ENCODE data around the gene EIF3M.
A peak's percentile ranks its signal among the peaks of the same experiment; 100 is the strongest.
"Not testable (repeated sequence)": the region's sequence is repeated elsewhere in the genome, so short reads cannot be mapped to it uniquely, and the experiment has no call there.

The EIF3M gene

DNA sequence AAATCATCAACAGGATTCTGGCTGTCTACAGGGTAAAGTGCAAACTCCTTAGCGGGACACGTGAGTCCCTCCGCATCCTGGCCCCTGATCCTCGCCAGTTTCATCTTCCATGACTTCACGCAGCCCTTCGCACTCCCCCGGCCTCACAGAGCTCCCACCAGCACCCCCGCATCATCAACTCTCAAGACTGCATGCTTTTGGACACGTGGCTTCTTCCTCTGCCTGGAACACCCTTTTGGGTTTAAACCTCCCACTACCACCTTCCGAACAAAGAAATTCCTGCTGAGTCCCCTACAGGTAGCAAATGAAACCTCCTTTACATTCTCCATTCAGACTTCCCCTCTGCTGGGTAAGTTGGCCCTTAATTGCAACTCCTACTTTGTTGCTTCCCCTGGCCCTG, 12.6 kb upstream of the EIF3M start:
- H3K36me3 ChIP-seq (ENCODE audit: control insufficient read depth, insufficient read depth, low read length) = no peaks in the 10 kb centered on the region
- no peak overlapping the region for H3K4me3 ChIP-seq (ENCODE audit: low read length)
- no peaks in the 10 kb centered on the region for H3K4me1 ChIP-seq (ENCODE audit: control insufficient read depth, insufficient read depth, low read length)
- H3K27me3 ChIP-seq (ENCODE audit: control insufficient read depth, insufficient read depth, low read length) = peaks cover 4% of the 10 kb centered on the region
- H3K9ac ChIP-seq (ENCODE audit: low read length) = no peak overlapping the region
- H3K9me3 ChIP-seq (ENCODE audit: control insufficient read depth, low read length) = no peaks in the 10 kb centered on the region

DNA sequence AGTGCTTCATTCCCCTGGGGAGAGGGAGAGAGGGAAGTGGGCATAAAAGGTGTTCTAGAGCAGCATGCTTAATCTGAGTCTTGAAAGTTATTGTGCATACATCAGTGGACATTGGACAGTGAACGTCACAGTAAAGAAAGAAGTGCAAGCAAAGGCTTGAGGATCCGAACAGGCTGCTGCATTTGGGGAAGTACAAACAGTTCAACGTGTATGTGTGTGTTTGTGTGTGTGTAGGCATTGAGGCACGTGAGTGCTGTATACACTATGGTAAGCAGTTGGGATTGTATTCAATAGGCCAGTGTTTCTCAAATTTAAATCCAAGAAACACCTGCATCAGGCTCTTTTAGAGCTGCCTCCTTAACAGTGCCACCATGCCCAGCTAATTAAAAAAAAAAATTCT, 10.4 kb upstream of the EIF3M start:
- H3K27me3 ChIP-seq (ENCODE audit: control insufficient read depth, insufficient read depth, low read length) = peaks cover 12% of the 10 kb centered on the region
- H3K9me3 ChIP-seq (ENCODE audit: control insufficient read depth, low read length) = no peaks in the 10 kb centered on the region
- no peaks in the 10 kb centered on the region for H3K4me1 ChIP-seq (ENCODE audit: control insufficient read depth, insufficient read depth, low read length)
- no peaks in the 10 kb centered on the region for H3K36me3 ChIP-seq (ENCODE audit: control insufficient read depth, insufficient read depth, low read length)
- H3K4me3 ChIP-seq (ENCODE audit: low read length) = no peak overlapping the region
- H3K9ac ChIP-seq (ENCODE audit: low read length) = no peak overlapping the region

DNA sequence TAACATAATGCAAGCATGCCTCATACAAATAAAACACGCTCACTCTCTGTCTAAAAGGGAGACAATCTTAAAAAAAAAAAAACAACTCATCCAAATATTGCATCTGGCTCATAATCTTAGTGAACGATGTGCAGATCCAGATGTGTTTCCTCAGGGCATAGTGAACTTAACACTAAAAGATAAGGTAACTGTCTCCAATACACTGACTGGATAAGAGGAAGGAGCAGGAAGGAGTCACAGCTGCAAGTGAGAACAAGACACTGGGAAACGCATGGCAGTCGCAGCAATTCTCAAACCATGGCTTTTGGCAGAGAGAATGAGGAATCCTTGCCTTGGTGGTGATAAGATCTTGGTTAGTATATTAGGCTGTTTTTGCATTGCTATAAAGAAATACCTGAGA, 9.2 kb upstream of the EIF3M start:
- H3K9ac ChIP-seq (ENCODE audit: low read length) = no peak overlapping the region
- H3K4me3 ChIP-seq (ENCODE audit: low read length) = no peak overlapping the region
- no peaks in the 10 kb centered on the region for H3K4me1 ChIP-seq (ENCODE audit: control insufficient read depth, insufficient read depth, low read length)
- no peaks in the 10 kb centered on the region for H3K36me3 ChIP-seq (ENCODE audit: control insufficient read depth, insufficient read depth, low read length)
- H3K27me3 ChIP-seq (ENCODE audit: control insufficient read depth, insufficient read depth, low read length) = peaks cover 12% of the 10 kb centered on the region
- H3K9me3 ChIP-seq (ENCODE audit: control insufficient read depth, low read length) = no peaks in the 10 kb centered on the region

DNA sequence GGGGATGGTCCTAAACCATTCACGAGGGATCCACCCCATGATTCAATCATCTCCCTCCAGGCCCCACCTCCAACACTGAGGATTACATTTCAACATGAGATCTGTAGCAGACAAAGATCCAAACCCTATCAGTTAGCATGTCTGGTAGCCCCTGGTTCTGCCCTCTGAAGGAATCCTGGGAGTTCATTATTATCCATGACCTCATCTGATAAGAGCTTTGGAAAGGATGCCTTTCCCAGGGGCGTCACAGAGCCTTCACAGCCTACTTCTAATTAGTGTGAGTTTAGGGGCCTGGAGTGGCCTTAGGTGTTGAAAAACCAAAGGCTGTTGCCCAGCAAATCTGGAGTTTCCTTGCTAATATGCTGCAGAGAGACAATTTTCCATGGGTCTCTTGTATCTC, 8.6 kb upstream of the EIF3M start:
- Histone ChIP-seq H3K9me3 (ENCODE audit: control insufficient read depth, low read length) (no peaks in the 10 kb centered on the region), H3K9ac (ENCODE audit: low read length) (no peak overlapping the region), H3K36me3 (ENCODE audit: control insufficient read depth, insufficient read depth, low read length) (no peaks in the 10 kb centered on the region), H3K4me3 (ENCODE audit: low read length) (no peak overlapping the region), H3K4me1 (ENCODE audit: control insufficient read depth, insufficient read depth, low read length) (no peaks in the 10 kb centered on the region), H3K27me3 (ENCODE audit: control insufficient read depth, insufficient read depth, low read length) (peaks cover 12% of the 10 kb centered on the region)

DNA sequence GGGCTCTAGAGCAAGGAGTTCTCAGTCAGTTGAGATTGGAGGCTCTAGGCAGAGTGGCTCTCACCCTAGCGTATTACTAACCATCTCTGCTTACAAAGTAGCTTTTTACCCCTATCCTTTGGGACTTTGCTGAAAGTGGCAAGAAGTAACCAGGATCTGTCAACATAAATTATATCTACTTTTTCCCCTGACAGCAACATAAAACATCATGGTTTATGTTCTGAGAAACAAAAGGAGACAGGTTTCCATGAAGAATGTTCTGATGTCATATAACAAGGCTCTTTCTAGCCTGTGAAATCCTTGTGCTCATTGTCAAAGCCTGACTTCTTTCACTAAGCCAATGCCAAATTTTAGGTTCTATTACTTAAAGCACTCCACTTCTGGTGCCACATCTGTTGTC, 7.2 kb upstream of the EIF3M start:
- H3K9ac ChIP-seq (ENCODE audit: low read length) = no peak overlapping the region
- no peaks in the 10 kb centered on the region for H3K4me1 ChIP-seq (ENCODE audit: control insufficient read depth, insufficient read depth, low read length)
- H3K36me3 ChIP-seq (ENCODE audit: control insufficient read depth, insufficient read depth, low read length) = no peaks in the 10 kb centered on the region
- peaks cover 7% of the 10 kb centered on the region for H3K27me3 ChIP-seq (ENCODE audit: control insufficient read depth, insufficient read depth, low read length)
- no peak overlapping the region for H3K4me3 ChIP-seq (ENCODE audit: low read length)
- no peaks in the 10 kb centered on the region for H3K9me3 ChIP-seq (ENCODE audit: control insufficient read depth, low read length)

DNA sequence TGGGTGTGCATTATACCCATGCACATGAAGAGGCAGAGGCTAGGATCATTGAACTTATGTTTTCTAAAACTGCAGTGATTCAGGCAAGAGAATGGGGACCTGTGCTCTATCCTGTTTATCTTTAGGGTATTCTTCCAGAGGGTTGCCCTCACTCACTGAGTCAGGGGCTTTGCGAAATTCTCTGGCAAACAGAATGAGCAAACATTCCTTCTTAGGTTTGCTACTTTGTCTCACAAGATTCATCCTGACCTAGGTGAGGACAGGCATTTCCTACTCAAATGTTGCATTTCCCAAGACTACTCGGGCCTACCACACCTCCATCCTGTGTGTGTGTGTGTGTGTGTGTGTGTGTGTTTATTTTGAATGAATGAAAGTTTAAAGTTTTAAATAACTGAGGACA, 2.7 kb upstream of the EIF3M start:
- Histone ChIP-seq H3K4me3 (ENCODE audit: low read length) (no peak overlapping the region), H3K36me3 (ENCODE audit: control insufficient read depth, insufficient read depth, low read length) (no peaks in the 10 kb centered on the region), H3K27me3 (ENCODE audit: control insufficient read depth, insufficient read depth, low read length) (peaks cover 7% of the 10 kb centered on the region), H3K9me3 (ENCODE audit: control insufficient read depth, low read length) (no peaks in the 10 kb centered on the region), H3K4me1 (ENCODE audit: control insufficient read depth, insufficient read depth, low read length) (no peaks in the 10 kb centered on the region), H3K9ac (ENCODE audit: low read length) (no peak overlapping the region)

DNA sequence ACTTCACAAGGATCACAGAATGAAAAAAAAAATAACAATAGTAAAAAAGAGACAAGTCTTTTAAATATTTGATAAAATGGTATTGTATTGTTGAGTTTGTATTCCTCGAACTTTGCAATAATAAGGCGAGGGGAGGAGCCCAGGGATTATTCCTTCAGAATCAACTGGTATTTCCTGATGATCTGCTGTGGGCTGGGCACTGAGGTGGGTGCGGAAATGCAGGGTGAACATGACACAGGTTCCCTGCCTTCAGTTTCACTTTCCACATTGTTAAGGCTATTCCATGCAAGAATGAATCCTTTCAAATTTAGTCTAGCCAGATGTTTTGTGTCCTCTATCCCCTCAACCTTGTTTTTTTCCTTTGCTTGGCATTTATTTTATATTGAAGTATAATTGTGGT, 2.1 kb upstream of the EIF3M start:
- Histone ChIP-seq H3K27me3 (ENCODE audit: control insufficient read depth, insufficient read depth, low read length) (peaks cover 2% of the 10 kb centered on the region), H3K9ac (ENCODE audit: low read length) (no peak overlapping the region), H3K4me3 (ENCODE audit: low read length) (no peak overlapping the region), H3K36me3 (ENCODE audit: control insufficient read depth, insufficient read depth, low read length) (no peaks in the 10 kb centered on the region), H3K4me1 (ENCODE audit: control insufficient read depth, insufficient read depth, low read length) (no peaks in the 10 kb centered on the region), H3K9me3 (ENCODE audit: control insufficient read depth, low read length) (no peaks in the 10 kb centered on the region)

DNA sequence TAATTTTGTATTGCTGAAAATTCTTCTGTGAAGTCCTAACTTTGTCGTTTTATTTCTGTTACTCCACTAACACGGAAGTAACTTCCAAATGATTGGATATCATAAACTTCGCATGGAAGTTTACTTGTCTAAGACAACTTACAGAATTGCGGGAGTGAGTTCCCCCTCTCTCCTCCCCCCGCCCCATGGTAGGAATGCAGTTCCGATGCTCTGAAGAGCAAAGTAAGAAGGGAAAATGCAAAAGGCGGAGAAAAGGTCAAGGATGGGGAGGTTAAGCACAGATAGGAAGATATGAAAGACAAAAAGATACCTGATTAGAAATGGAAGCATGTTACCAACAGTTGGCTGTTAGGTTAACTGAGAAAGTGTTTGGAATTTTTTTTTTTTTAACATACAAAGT, 1.3 kb downstream of the EIF3M start:
- Histone ChIP-seq H3K27me3 (ENCODE audit: control insufficient read depth, insufficient read depth, low read length) (no peaks in the 10 kb centered on the region), H3K4me3 (ENCODE audit: low read length) (peak overlapping the region; percentile 87), H3K9ac (ENCODE audit: low read length) (peak overlapping the region; percentile 87), H3K36me3 (ENCODE audit: control insufficient read depth, insufficient read depth, low read length) (no peaks in the 10 kb centered on the region), H3K9me3 (ENCODE audit: control insufficient read depth, low read length) (no peaks in the 10 kb centered on the region), H3K4me1 (ENCODE audit: control insufficient read depth, insufficient read depth, low read length) (no peaks in the 10 kb centered on the region)

DNA sequence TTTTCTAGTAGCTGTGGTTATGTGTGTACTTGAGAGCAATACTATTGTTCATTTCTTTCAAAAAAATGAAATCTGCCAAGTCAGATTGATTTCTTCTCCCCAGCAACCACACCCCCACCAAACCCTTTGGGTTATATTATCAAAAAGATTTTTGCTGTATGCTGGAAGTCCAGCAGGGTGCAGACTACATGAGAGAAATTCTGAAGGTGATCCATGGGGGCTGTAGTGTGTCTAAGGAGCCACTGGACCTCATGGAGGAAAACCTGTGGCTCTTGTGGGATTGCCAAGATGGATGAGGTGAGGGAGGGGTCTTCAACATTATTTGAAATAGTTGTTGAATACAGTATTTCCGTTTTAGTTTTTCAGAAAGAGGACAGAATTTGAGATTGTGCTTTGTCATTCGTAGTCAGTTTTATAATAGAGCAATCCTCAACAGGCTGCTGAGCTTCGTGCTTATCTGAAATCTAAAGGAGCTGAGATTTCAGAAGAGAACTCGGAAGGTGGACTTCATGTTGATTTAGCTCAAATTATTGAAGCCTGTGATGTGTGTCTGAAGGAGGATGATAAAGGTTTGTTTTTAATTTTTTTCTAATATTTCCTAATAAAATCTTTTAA, 3.1 kb downstream of the EIF3M start:
- no peak overlapping the region for H3K4me3 ChIP-seq (ENCODE audit: low read length)
- no peaks in the 10 kb centered on the region for H3K9me3 ChIP-seq (ENCODE audit: control insufficient read depth, low read length)
- no peaks in the 10 kb centered on the region for H3K36me3 ChIP-seq (ENCODE audit: control insufficient read depth, insufficient read depth, low read length)
- H3K4me1 ChIP-seq (ENCODE audit: control insufficient read depth, insufficient read depth, low read length) = no peaks in the 10 kb centered on the region
- H3K27me3 ChIP-seq (ENCODE audit: control insufficient read depth, insufficient read depth, low read length) = no peaks in the 10 kb centered on the region
- no peak overlapping the region for H3K9ac ChIP-seq (ENCODE audit: low read length)

DNA sequence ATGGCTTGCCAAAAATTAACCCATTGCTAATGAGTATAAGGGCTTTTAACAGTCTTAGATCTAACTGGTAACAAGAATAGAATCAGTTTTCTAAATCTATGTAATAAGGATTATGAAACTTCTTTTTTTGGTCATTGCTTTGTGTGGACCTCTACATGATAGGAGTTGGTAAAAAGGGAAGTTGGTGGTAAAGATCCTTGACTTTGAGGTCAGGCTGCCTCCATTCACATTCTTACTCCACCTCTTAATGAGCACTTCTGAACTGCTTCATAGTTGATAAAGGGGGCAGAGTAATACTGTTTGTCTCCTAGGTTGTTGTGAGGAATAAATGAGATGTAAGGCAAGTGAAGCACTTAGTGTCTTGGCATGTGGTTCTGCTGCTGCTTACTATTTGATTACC, 10.6 kb downstream of the EIF3M start:
- H3K9me3 ChIP-seq (ENCODE audit: control insufficient read depth, low read length) = no peaks in the 10 kb centered on the region
- H3K36me3 ChIP-seq (ENCODE audit: control insufficient read depth, insufficient read depth, low read length) = peaks cover 5% of the 10 kb centered on the region
- H3K4me1 ChIP-seq (ENCODE audit: control insufficient read depth, insufficient read depth, low read length) = no peaks in the 10 kb centered on the region
- no peaks in the 10 kb centered on the region for H3K27me3 ChIP-seq (ENCODE audit: control insufficient read depth, insufficient read depth, low read length)
- H3K9ac ChIP-seq (ENCODE audit: low read length) = no peak overlapping the region
- H3K4me3 ChIP-seq (ENCODE audit: low read length) = no peak overlapping the region

DNA sequence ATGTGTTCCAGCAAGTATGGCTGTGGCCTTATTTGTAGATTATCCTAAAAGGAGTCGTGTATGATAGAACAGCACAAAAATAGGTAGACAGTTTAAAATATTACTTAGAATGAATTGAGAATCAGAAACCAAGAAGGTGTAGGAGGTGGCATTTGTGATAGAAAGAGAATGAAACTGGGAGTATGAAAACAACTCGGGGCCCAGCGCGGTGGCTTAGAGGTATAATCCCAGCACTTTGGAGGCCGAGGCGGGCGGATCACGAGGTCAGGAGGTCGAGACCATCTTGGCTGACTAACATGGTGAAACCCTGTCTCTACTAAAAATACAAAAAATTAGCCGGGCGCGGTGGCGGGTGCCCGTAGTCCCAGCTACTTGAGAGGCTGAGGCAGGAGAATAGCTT, 12.5 kb downstream of the EIF3M start:
- H3K9me3 ChIP-seq (ENCODE audit: control insufficient read depth, low read length); H3K27me3 ChIP-seq (ENCODE audit: control insufficient read depth, insufficient read depth, low read length); H3K4me3 ChIP-seq (ENCODE audit: low read length); H3K9ac ChIP-seq (ENCODE audit: low read length); H3K36me3 ChIP-seq (ENCODE audit: control insufficient read depth, insufficient read depth, low read length); H3K4me1 ChIP-seq (ENCODE audit: control insufficient read depth, insufficient read depth, low read length): not testable (repeated sequence)

DNA sequence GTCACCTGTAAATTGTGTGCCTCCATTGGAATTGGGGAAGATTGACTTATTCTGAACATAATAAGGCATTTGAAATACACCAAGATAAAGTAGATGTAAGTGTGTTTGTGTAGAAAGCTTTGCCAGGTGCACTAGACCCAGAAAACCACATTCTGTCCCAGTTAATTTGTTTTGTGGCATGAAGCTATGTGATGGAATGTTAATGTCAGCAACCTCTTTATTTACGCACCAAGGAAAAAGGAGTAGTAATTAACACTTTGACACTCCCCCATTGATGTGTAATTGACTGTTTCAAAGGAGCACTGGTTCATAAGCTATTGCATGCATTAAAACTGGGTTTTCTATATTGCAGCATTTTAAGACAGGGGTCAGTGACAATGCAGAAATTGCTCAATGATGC, 14.3 kb downstream of the EIF3M start:
- no peaks in the 10 kb centered on the region for H3K4me1 ChIP-seq (ENCODE audit: control insufficient read depth, insufficient read depth, low read length)
- H3K36me3 ChIP-seq (ENCODE audit: control insufficient read depth, insufficient read depth, low read length) = no peaks in the 10 kb centered on the region
- H3K4me3 ChIP-seq (ENCODE audit: low read length) = no peak overlapping the region
- H3K9me3 ChIP-seq (ENCODE audit: control insufficient read depth, low read length) = no peaks in the 10 kb centered on the region
- H3K9ac ChIP-seq (ENCODE audit: low read length) = no peak overlapping the region
- H3K27me3 ChIP-seq (ENCODE audit: control insufficient read depth, insufficient read depth, low read length) = no peaks in the 10 kb centered on the region

Measured in mucosa of stomach (tissue), 1 donor.